ENCODE measurements around the gene GLT1D1. TPM values are rescaled to one million over a fixed set of nuclear protein-coding genes. Genes with fewer than 3 reads are reported as not detected.

Gene GLT1D1
- polyA plus RNA-seq, 4 donors: 1.7 to 2.0 (median 1.8) TPM

GRCh38 chr12:128956755-128957154 is 103.5 kb downstream of the GLT1D1 start:
- DNase-seq (ENCODE audit: low read depth in 4 of 4, low spot score in 3 of 4): no peak

DNA sequence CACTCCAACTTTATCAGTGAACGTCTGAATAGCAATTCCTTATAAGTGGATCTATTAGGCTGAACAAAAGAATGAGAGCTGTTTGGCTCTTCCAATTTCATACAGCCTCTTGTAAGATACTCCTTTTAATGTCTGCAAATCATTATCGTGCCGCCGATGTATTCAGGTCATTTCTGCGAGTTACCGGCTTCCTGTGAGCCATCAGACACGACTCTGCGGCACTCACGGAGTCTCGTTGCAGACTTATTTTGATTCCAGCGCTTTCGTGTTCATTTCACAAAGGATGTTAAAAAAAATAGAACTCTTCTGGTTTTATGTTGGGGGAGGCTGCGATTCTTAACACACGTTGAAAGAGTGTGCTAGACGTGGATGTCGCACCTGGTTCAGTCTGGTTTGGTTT is 106.6 kb downstream of the GLT1D1 start:
- DNase-seq (ENCODE audit: low read depth in 4 of 4, low spot score in 3 of 4): no peak

DNA sequence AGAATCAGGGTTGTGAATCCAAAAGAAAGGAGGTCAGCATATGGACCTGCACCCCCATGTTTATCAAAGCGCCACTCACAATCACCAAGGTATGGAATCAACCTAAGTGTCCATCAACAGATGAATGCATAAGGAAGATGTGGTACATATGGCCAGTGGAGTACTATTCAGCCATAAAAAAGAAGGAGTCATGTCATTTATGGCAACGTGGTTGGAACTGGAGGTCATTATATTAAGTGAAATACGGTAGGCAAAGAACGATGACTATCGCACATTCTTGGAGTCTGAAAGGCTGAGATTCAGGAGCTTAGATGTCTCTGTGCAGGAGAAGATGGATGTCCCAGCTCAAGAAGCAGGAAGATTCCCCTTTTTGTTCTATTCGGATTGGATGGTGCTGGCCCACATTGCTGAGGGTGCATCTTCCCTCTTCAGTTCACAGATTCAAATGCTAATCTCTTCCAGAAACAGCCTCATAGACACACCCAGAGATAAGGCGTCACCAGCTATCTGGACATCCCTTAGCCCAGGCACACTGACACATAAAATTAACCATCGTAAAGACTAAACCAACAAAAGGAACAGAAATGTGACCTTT is 108.1 kb downstream of the GLT1D1 start:
- DNase-seq (ENCODE audit: low read depth in 4 of 4, low spot score in 3 of 4): no peak

DNA sequence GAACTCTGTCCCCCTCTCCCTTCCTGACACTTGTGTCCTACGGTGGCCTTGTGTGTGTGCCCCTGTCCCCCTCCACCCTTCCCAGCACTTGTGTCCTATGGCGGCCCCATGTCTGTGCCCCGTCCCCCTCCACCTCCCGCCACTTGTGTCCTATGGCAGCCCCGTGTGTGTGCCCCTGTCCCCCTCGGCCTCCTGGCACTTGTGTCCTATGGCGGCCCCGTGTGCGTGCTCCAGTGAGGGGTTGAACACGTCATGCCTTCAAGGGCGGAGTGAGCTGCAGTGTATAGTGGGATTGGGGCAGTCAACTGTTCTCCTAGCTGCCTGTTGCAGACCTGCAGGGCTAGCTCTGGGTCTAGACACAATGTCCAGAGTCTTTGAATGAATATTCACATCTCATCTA is 108.7 kb downstream of the GLT1D1 start:
- no peak for DNase-seq (ENCODE audit: low read depth in 4 of 4, low spot score in 3 of 4)

DNA sequence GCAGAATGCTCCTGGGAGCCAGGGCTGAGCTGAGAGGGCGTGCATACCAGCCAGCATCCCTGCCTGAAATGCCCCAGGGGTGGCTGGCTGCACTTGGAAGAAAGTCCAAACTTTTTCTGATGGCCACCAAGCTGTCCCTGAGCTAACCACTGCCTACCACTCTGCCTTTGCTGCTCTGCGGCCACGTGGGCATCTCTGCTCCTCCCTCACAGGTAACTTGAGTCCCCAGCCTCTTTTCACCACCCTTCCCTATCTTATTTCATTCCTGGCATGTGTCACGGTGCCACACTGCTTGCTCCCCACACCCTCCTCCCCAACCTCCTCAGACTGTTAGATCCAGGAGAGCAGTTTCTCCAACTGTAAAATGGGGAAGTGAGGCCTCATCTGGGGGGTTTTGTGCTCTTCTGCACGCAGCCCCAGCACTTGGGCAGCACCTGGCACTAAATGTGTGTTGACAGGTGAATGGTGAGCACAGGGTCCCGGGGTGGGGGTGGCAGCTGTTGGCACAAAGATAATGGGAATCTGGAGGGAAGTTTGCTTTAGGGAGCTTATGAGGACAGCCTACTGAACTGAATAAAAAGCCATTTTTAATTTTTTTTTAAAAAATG is 113.0 kb downstream of the GLT1D1 start:
- no peak for DNase-seq (ENCODE audit: low read depth in 4 of 4, low spot score in 3 of 4)

GRCh38 chr12:128968668-128969067 is 115.4 kb downstream of the GLT1D1 start:
- DNase-seq (ENCODE audit: low read depth in 4 of 4, low spot score in 3 of 4): no peak

GRCh38 chr12:128969480-128970055 is 116.3 kb downstream of the GLT1D1 start:
- DNase-seq (ENCODE audit: low read depth in 4 of 4, low spot score in 3 of 4): peak in 1 of 4 donors; percentile 31

DNA sequence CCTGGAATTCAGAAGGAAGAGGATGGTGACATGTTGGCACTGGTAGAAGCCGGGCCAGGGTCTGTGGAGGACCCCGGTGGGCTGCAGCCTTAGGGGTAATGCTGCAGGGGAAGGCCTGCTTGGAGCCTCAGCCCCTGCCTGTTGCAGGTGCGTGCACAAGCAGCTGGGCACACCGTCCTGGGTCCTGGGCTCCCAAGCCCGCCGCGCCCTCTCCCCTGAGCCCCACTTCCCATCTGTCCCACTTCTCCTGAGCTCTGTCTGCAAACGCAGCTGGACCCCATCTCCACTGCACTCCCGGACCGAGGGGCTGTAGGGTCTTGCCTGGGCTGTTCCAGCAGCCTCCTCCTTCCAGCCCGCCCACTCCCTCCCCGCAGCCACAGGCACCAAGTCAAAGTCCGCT is 116.8 kb downstream of the GLT1D1 start:
- DNase-seq (ENCODE audit: low read depth in 4 of 4, low spot score in 3 of 4): no peak

- no peak for DNase-seq (ENCODE audit: low read depth in 4 of 4, low spot score in 3 of 4)
Observed at GRCh38 chr12:128970941-128971340, 117.7 kb downstream of the GLT1D1 start.

DNA sequence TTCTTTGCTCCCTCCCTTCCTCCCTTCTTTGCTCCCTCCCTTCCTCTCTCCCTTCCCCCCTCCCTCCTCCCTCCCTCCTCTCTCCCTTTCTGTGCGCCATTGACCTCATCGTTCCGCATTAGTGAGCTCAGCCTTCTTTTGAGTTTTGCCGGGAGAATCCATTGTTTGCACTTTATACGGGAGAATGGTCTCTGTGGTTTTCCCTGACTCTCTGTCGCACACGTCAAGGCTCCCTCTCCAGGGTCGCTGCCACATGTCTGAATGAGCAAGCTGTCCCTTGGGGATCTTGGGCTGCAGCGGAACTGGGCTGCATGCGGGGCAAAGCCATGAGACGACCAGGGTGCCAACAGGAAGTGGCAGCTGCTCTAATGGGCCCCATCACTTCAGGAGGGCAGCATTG is 118.5 kb downstream of the GLT1D1 start:
- no peak for DNase-seq (ENCODE audit: low read depth in 4 of 4, low spot score in 3 of 4)

GRCh38 chr12:128973883-128974681 is 120.8 kb downstream of the GLT1D1 start:
- DNase-seq (ENCODE audit: low read depth in 4 of 4, low spot score in 3 of 4): no peak

GRCh38 chr12:128974881-128975280 is 121.6 kb downstream of the GLT1D1 start:
- no peak for DNase-seq (ENCODE audit: low read depth in 4 of 4, low spot score in 3 of 4)

DNA sequence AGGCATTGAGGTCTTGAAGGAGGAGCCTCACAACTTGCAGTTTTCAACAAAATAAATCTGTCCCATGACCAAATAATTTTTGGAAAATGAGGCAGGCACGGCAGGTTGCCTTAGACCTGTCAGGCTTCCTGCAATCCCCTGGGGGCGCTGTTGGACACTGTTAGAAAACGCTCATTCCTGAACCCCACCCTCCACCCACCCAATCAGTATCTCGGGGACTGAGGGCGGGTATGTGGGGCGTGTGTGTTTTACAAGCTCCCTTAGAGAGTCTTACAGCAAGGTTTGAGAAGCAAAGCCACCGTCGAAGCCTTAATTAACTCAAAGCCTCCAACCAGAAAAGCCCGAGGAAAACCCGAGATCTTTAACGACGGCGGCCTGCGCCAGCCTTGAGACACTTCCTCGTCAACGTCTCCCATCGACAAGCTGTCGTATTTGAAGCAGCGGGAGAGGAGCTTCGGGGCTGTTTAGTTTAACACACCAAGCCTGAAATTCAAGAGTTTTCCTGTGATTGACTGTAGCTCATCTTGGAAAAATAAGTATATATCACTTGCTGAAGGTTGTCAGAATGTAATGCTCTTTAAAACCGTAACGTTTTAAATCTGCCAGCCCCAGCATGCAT is 123.0 kb downstream of the GLT1D1 start:
- peak in 1 of 4 donors; percentile 20 for DNase-seq (ENCODE audit: low read depth in 4 of 4, low spot score in 3 of 4)

GRCh38 chr12:128977441-128977840 is 124.2 kb downstream of the GLT1D1 start:
- no peak for DNase-seq (ENCODE audit: low read depth in 4 of 4, low spot score in 3 of 4)

DNA sequence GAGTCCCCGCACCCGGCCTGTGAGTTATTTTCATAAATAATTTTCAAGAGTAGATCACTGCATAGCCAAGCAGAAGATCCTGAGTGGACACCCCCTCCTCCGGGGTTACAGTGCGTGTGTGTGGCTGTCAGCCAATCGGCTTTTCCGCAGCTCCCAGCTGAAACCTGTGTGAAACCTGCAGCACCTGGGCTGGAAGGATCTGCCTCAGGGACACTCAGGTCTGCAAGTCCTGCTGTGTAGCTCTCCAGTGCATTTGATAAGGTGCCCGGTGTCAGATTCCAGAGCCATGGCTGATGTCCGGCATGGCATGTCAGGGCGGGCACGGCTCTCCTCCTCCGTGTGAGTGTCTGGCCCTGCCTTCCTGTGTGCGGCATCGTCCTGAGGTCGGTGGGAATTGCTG is 124.8 kb downstream of the GLT1D1 start:
- no peak for DNase-seq (ENCODE audit: low read depth in 4 of 4, low spot score in 3 of 4)

GRCh38 chr12:128980623-128981022 is 127.3 kb downstream of the GLT1D1 start:
- DNase-seq (ENCODE audit: low read depth in 4 of 4, low spot score in 3 of 4): no peak

DNA sequence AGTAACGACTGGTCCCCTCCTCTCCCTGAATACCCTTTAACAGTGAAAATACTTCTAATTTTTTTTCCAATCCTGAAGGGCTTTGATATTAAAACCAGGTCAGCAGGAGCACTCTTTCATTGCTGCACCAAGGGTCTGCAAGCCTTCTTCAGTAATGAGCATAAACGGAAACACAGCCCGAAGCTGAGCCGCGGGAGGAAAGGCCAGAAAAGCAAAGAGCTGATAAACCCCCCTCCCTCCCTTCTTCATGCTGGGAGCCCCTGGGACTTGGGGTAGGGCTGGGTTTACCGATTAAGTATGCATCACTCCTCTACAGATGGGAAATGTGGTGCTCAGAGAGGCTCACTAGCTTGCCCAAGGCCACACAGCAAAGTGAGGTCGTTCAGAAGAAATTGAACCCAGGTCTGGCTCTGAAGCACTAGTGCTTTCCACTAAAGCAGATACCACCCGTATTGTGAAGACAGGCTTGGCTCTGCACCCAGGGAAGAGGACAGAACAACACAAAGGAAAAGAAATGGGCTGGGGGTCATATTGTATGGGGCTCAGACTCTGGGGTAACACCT is 128.8 kb downstream of the GLT1D1 start:
- DNase-seq (ENCODE audit: low read depth in 4 of 4, low spot score in 3 of 4): no peak

- no peak for DNase-seq (ENCODE audit: low read depth in 4 of 4, low spot score in 3 of 4)
Observed at GRCh38 chr12:128982933-128983332, 129.7 kb downstream of the GLT1D1 start.

- no peak for DNase-seq (ENCODE audit: low read depth in 4 of 4, low spot score in 3 of 4)
Observed at GRCh38 chr12:128983371-128983770, 130.1 kb downstream of the GLT1D1 start.

GRCh38 chr12:128986957-128987356 is 133.7 kb downstream of the GLT1D1 start:
- DNase-seq (ENCODE audit: low read depth in 4 of 4, low spot score in 3 of 4): no peak

GRCh38 chr12:128989287-128989686 is 136.0 kb downstream of the GLT1D1 start:
- no peak for DNase-seq (ENCODE audit: low read depth in 4 of 4, low spot score in 3 of 4)
